Activated T-helper 1 cell treated with anti-CD3 and anti-CD28 coated beads, Interleukin-12 subunit alpha, Interleukin-12 subunit beta, Interleukin-2, Interleukin-4 antibody, amounts not matched to agents 30 ng/mL and 10 ng/mL and 1 ng/mL, durations not matched to agents 14 hours and 24 hours and 36 hours (primary cell): ENCODE results near the gene ADD3. TPM values are rescaled to one million over a fixed set of nuclear protein-coding genes. Genes with fewer than 3 reads are reported as not detected.

Experiments
- DNase-seq: peaks from one replicate; pipeline ENCODE4 v3.0.0; 2021; ENCODE audit warnings: low spot score
- H3K27ac Mint-ChIP-seq: one replicate; pipeline ENCODE4 v1.8.0; 2021; ENCODE audit warnings: mild to moderate bottlenecking, mixed read lengths
- H3K27me3 Mint-ChIP-seq: one replicate; pipeline ENCODE4 v1.8.0; 2022; ENCODE audit warnings: mild to moderate bottlenecking, moderate library complexity, mixed read lengths; ENCODE audit not compliant: insufficient read depth
- H3K36me3 Mint-ChIP-seq: one replicate; pipeline ENCODE4 v1.8.0; 2021; ENCODE audit warnings: low read depth, mixed read lengths
- H3K4me1 Mint-ChIP-seq: one replicate; pipeline ENCODE4 v1.8.0; 2021; ENCODE audit warnings: low read depth, mixed read lengths
- H3K4me3 Mint-ChIP-seq: one replicate; pipeline ENCODE4 v1.8.0; 2021; ENCODE audit warnings: mild to moderate bottlenecking, moderate library complexity, mixed read lengths
- H3K9me3 Mint-ChIP-seq: one replicate; pipeline ENCODE4 v1.8.0; 2021; ENCODE audit warnings: mixed read lengths
- intact Hi-C: fragments of 100-400 bp; cut with micrococcal nuclease; formaldehyde crosslinking; loops from one replicate; pipeline ENCODE4 v1.15.1; 2024
- total RNA-seq: library from RNA; stranded (reverse); gene quantifications from 2 replicates; pipeline ENCODE4 v1.2.3, GENCODE V29; 2022

The ADD3 gene
- total RNA-seq, 1 donor from 2014 or later, result 36.6 TPM

DNA sequence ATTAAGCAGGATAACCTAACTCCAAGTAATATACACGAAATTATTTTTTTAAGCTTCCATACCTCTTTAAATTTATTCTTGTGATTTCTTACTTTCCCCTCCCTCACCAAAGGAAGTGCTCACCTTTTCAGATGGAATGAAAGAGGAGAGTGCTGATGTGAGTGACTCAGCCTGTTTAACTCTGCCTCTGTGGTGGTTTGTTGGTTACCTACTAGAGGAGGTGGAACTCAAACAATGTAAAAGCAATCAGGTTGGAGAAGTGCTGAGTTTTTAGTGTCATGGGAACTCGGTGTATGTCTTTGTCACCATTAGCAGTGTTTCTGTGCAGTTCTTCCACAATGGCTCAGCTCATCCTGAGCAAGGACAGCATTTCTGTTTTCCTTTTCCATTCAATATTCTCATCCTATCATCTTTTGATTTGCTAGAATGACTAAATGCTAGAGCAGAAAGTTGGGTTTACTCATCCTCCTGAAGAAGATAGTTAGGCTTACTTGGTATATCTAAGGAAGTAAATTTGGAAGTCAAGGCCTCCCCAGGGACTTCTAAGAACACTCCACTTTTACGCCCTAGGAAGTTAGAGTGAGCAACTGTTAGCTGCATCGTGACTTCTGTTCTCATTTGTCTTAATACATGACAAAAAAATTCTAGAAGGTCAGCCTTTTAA is 6.0 kb downstream of the ADD3 start:
- Mint-ChIP-seq H3K27ac (peak overlapping the region; percentile 74), H3K4me3 (peak overlapping the region; percentile 25), H3K36me3 (peaks cover 6% of the 10 kb centered on the region), H3K4me1 (peaks cover 75% of the 10 kb centered on the region), H3K9me3 (no peaks in the 10 kb centered on the region), H3K27me3 (no peaks in the 10 kb centered on the region)
- intact Hi-C loops, result no loop called here
- peak; percentile 23 for DNase-seq

- H3K4me3 Mint-ChIP-seq, result no peak overlapping the region
- no peaks in the 10 kb centered on the region for H3K9me3 Mint-ChIP-seq
- intact Hi-C loops, result no loop called here
- no peak for DNase-seq
- H3K27ac Mint-ChIP-seq, result no peak overlapping the region
- peaks cover 62% of the 10 kb centered on the region for H3K4me1 Mint-ChIP-seq
- H3K27me3 Mint-ChIP-seq, result no peaks in the 10 kb centered on the region
- H3K36me3 Mint-ChIP-seq, result peaks cover 10% of the 10 kb centered on the region
These were observed 8.3 kb downstream of the ADD3 start for GRCh38 chr10:110016039-110016438.

DNA sequence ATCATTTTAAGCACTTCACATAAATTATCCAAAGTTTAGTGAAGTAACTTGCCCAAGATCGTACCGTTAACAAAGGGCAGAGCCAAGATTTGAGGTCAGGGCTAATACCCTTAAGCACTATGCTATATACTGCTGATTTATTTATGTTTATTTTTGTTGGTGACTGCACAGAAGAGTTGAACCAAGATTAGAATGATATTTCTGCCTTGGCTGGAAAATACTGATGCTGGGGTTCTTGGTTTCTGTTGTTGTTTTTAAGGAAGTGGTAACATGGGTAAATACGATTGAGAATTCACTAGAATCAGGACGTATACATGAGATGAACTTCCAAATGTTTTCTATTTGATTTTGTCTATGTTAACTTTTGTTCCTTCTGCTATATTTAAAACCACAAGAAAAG is 9.3 kb downstream of the ADD3 start:
- H3K9me3 Mint-ChIP-seq, result no peaks in the 10 kb centered on the region
- H3K27ac Mint-ChIP-seq, result peak overlapping the region; percentile 19
- peaks cover 12% of the 10 kb centered on the region for H3K36me3 Mint-ChIP-seq
- peak overlapping the region; percentile 29 for H3K4me3 Mint-ChIP-seq
- H3K27me3 Mint-ChIP-seq, result no peaks in the 10 kb centered on the region
- DNase-seq, result no peak
- H3K4me1 Mint-ChIP-seq, result peaks cover 59% of the 10 kb centered on the region
- intact Hi-C loops, result no loop called here

DNA sequence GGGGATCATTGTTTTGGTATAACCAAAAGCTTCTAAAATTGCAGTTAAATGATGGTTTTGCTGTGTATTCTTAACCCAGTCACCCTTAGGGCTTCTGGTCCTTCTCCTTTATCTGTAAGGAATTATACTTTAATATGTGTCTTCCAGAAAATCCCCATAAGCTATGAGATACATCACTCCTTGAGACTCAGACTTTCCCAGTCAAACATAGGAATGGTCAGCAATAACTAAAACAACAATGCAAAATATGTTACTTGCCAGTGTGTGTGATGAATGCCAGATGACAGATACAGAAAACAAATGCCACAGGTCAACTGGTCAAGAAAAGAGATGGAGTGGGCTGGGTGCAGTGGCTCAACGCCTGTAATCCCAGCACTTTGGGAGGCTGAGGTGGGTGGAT is 10.1 kb downstream of the ADD3 start:
- intact Hi-C loops, result no loop called here
- no peak for DNase-seq
- no peak overlapping the region for H3K27ac Mint-ChIP-seq

DNA sequence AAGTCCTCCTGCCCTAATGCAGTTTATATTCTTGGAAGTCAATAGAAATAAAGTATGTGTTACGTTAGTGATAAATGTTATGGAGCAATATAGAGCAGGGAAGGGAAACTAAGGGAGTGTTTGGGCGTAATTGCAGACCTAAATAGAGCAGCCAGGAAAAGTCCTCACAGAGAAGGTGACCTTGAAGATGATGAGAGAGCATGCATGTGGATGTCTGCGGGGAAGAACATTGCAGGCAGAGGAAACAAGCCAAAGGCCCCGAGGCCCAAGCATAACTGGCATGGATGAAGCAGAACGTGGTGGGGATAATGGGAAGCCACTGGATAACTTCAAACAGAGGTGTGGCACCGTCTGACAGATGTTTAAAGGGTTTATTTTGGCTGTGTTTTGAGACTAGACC is 12.5 kb downstream of the ADD3 start:
- H3K4me1 Mint-ChIP-seq, result peaks cover 54% of the 10 kb centered on the region
- intact Hi-C loops, result no loop called here
- peaks cover 4% of the 10 kb centered on the region for H3K9me3 Mint-ChIP-seq
- no peak overlapping the region for H3K27ac Mint-ChIP-seq
- H3K4me3 Mint-ChIP-seq, result no peak overlapping the region
- no peaks in the 10 kb centered on the region for H3K27me3 Mint-ChIP-seq
- no peak for DNase-seq
- peaks cover 15% of the 10 kb centered on the region for H3K36me3 Mint-ChIP-seq

More for the DNA sequence above, 10.1 kb downstream of the ADD3 start:
- Mint-ChIP-seq H3K4me3 (no peak overlapping the region), H3K27me3 (no peaks in the 10 kb centered on the region), H3K4me1 (peaks cover 56% of the 10 kb centered on the region), H3K9me3 (no peaks in the 10 kb centered on the region), H3K36me3 (peaks cover 12% of the 10 kb centered on the region)

DNA sequence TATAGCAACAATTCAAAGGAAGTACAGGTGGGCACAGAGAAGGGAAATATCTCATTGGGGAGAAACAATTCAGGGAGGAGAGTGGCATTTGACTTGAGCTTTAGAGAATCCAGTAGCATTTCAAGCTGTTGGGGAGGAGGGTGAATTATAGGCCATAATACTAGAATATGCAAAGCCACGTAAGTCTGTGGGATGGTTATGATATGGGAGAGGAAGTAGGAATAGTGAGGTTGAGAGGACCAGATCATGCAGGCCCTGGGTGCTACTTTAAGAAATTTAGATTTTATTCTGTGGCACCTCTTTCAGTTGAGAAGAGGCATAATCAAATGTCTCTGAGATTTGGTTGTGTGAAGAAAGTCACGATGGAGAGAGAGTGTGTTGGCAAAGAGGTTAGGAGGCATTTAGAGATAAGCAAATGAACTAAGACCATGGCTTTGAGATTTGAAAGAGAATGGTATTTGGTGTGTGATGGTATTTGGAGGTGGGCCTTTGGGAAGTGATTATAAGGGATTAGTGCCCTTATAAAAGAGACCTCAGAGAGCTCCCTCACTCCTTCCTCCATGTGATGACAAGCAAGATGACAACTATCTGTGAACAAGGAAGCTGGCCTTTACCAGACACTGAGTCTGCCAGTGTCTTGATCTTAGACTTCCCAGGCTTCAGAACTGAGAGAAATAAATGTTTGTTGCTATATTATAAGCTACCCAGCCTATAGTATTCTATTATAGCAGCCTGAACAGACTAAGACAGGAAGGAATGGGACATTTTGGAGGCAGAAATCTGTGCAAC is 15.1 kb downstream of the ADD3 start:
- H3K27me3 Mint-ChIP-seq, result no peaks in the 10 kb centered on the region
- no peak for DNase-seq
- H3K9me3 Mint-ChIP-seq, result peaks cover 4% of the 10 kb centered on the region
- peaks cover 14% of the 10 kb centered on the region for H3K36me3 Mint-ChIP-seq
- intact Hi-C loops, result no loop called here
- H3K27ac Mint-ChIP-seq, result peak overlapping the region; percentile 29
- H3K4me1 Mint-ChIP-seq, result peaks cover 34% of the 10 kb centered on the region
- no peak overlapping the region for H3K4me3 Mint-ChIP-seq

DNA sequence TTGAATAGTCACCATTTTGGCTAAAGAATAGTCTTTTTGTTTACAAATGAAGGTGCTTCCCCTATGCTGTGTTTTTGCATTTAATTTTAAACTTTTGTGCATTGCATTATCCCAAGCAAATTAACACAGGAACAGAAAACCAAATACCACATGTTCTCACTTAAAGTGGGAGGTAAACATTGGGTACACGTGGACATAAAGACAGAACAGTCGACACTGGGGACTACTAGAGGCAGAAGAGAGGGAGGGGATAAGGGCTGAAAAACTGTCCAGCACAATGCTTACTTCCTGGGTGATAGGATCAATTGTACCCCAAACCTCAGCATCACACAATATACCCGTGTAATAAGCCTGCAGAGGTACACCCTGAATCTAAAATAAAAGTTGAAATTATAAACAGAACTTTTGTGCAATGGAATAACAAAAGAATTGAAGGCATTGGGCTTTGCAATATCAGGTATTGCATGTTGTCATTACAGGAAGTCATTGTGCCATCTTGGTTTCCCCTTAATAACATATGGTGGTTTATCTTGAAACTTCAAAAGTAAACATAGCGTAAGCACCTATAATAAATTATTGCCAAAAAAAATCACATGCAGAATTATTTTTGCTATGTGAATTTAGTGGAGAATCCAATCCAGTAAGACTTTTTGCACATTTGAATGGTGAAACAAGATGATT is 16.1 kb downstream of the ADD3 start:
- intact Hi-C loops, result no loop called here
- Mint-ChIP-seq H3K36me3 (peaks cover 14% of the 10 kb centered on the region), H3K27me3 (no peaks in the 10 kb centered on the region), H3K4me3 (no peak overlapping the region), H3K4me1 (peaks cover 34% of the 10 kb centered on the region), H3K9me3 (peaks cover 4% of the 10 kb centered on the region), H3K27ac (no peak overlapping the region)
- no peak for DNase-seq

- H3K27ac Mint-ChIP-seq, result no peak overlapping the region
- no peak for DNase-seq
- peaks cover 6% of the 10 kb centered on the region for H3K36me3 Mint-ChIP-seq
- no peak overlapping the region for H3K4me3 Mint-ChIP-seq
- no peaks in the 10 kb centered on the region for H3K27me3 Mint-ChIP-seq
- peaks cover under 1% of the 10 kb centered on the region for H3K9me3 Mint-ChIP-seq
- peaks cover 16% of the 10 kb centered on the region for H3K4me1 Mint-ChIP-seq
- intact Hi-C loops, result loop anchor here (1.0 kb wide), 1 partner anchor 21 kb away; no protein-coding TSS in a partner anchor
These were observed 21.7 kb downstream of the ADD3 start for GRCh38 chr10:110029450-110029849.

GRCh38 chr10:110032801-110033700 is 25.3 kb downstream of the ADD3 start:
- H3K4me3 Mint-ChIP-seq, result no peak overlapping the region
- peaks cover 5% of the 10 kb centered on the region for H3K36me3 Mint-ChIP-seq
- H3K9me3 Mint-ChIP-seq, result no peaks in the 10 kb centered on the region
- no peak for DNase-seq
- H3K27ac Mint-ChIP-seq, result no peak overlapping the region
- H3K4me1 Mint-ChIP-seq, result peaks cover 40% of the 10 kb centered on the region
- intact Hi-C loops, result no loop called here
- no peaks in the 10 kb centered on the region for H3K27me3 Mint-ChIP-seq

- Mint-ChIP-seq H3K9me3 (no peaks in the 10 kb centered on the region), H3K27ac (no peak overlapping the region), H3K27me3 (no peaks in the 10 kb centered on the region), H3K4me3 (no peak overlapping the region), H3K4me1 (peaks cover 40% of the 10 kb centered on the region), H3K36me3 (peaks cover 5% of the 10 kb centered on the region)
- intact Hi-C loops, result loop anchor here (2.0 kb wide), 1 partner anchor 23 kb away; no protein-coding TSS in a partner anchor
- DNase-seq, result no peak
These were observed 26.0 kb downstream of the ADD3 start for GRCh38 chr10:110033701-110034235.

DNA sequence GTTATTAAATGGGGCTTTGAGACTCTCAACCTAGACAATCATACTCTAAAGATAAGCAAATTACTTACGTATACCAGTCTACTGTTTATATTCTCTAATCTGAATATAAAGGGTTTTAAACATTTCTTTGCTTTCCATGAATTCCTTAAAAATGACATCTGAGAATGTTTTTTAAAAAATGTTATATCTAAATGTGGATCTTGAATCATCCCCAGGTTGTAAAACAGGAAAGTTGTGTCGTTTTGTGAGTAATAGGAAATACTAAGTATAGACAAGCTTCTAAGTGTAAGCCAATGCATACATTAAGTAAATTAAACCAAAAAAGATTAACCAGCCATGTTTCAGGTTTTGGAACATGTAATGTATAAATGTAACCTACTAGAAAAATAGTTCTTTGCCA is 26.8 kb downstream of the ADD3 start:
- Mint-ChIP-seq H3K4me3 (no peak overlapping the region), H3K9me3 (no peaks in the 10 kb centered on the region), H3K27me3 (no peaks in the 10 kb centered on the region), H3K4me1 (peaks cover 47% of the 10 kb centered on the region), H3K36me3 (peaks cover 5% of the 10 kb centered on the region), H3K27ac (no peak overlapping the region)
- no peak for DNase-seq
- intact Hi-C loops, result loop anchor here (2.0 kb wide), 1 partner anchor 24 kb away; no protein-coding TSS in a partner anchor
